GM12878 (cell line): Measurements from ENCODE around the gene LAMP1. TPM values are rescaled to one million over a fixed set of nuclear protein-coding genes. Genes with fewer than 3 reads are reported as not detected.

ENCODE experiments used
- ATF7 ChIP-seq: fragments of 450-650 bp; IDR thresholded peaks from 2 replicates; pipeline ENCODE4 v1.6.1; 2016; ENCODE audit warnings: low read depth, mild to moderate bottlenecking
- CEBPZ ChIP-seq: fragments of 150-350 bp; IDR thresholded peaks from 2 replicates; pipeline ENCODE4 v1.6.1; 2016; ENCODE audit warnings: low read depth, low read length
- CREB1 ChIP-seq: IDR thresholded peaks from 2 replicates; pipeline ENCODE4 v1.6.1; 2012; ENCODE audit warnings: low read depth, mild to moderate bottlenecking, inconsistent platforms
- E2F4 ChIP-seq: IDR thresholded peaks from 2 replicates; pipeline ENCODE4 v1.6.1; 2012; ENCODE audit warnings: low read depth, low read length, improper control_type of control experiment
- MYB ChIP-seq: fragments of 150-350 bp; IDR thresholded peaks from 2 replicates; pipeline ENCODE4 v1.6.1; 2014; ENCODE audit warnings: mild to moderate bottlenecking, low read depth, low read length, borderline replicate concordance
- PML ChIP-seq: IDR thresholded peaks from 2 replicates; pipeline ENCODE4 v1.6.1; 2012; ENCODE audit warnings: low read length, inconsistent platforms
- RUNX3 ChIP-seq: IDR thresholded peaks from 2 replicates; pipeline ENCODE4 v1.6.1; 2012; ENCODE audit warnings: low read length, inconsistent platforms
- polyA plus RNA-seq, 11 experiments: library from polyadenylated mRNA; depleted of rRNA in 4 of 11; unstranded in 6 of 11; stranded (reverse) in 5 of 11; fragments of >200 nt; fragmentation: Nextera tagmentation in 4 of 11; fragmentation: Illumina TruSeq in 1 of 11; extraction: Ambion mirVana in 4 of 11; extraction: Trizol in 1 of 11; gene quantifications; 1 replicate in 1 of 11; 2 replicates in 10 of 11; pipeline versions ENCODE4 v1.2.1 to v1.2.3, GENCODE V29; 2011 to 2016; ENCODE audit warnings: inconsistent platforms in 2 of 11, missing spikeins in 2 of 11, low read depth in 1 of 11
- total RNA-seq, 4 experiments: library from RNA; depleted of rRNA in 3 of 4; stranded (reverse); fragments of >200 nt in 3 of 4; fragmentation: Illumina TruSeq in 1 of 4; extraction: Trizol in 1 of 4; gene quantifications; 2 replicates each; pipeline versions ENCODE4 v1.2.1 to v1.2.3, GENCODE V29; 2013 to 2021
- TF ChIP-seq, protein P1 (sequence below): fragments of 450-650 bp; IDR thresholded peaks from 2 replicates; pipeline ENCODE4 v1.6.1; 2017; ENCODE audit warnings: mild to moderate bottlenecking, low read depth, inconsistent platforms; ENCODE audit not compliant: poor library complexity, severe bottlenecking
- TF ChIP-seq, protein P2 (sequence below): IDR thresholded peaks from 2 replicates; pipeline ENCODE4 v1.6.1; 2011; ENCODE audit warnings: low read depth, low read length, improper control_type of control experiment, borderline replicate concordance

The LAMP1 gene
- total and polyA plus RNA-seq, 10 of the 15 experiments (the other 5 are each of a cell fraction or from before 2014, with no cell fraction given): 2.5 to 83.0 (median 32.7) TPM

DNA sequence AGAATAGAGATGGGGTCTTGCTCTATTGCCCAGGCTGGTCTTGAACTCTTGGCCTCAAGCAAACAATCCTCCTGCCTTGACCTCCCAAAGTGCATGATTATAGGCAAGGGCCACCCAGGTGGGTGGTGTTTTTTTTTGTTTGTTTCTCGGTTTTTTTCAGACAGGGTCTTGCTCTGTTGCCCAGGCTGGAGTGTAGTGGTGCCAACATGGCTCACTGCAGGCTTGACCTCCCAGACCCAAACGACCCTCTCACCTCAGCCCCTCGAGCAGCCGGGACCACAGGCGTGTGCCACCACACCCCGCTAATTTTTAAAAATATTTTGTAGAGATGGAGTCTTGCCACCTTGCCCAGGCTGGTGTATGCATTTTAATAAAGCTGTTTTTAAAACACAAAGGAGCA, 52.0 kb downstream of the LAMP1 start (continued):
- TF ChIP-seq E2F4 (no peak), PML (no peak), CREB1 (no peak), MYB (no peak), RUNX3 (no peak), ATF7 (no peak), CEBPZ (no peak)
- TF ChIP-seq, protein P1, sequence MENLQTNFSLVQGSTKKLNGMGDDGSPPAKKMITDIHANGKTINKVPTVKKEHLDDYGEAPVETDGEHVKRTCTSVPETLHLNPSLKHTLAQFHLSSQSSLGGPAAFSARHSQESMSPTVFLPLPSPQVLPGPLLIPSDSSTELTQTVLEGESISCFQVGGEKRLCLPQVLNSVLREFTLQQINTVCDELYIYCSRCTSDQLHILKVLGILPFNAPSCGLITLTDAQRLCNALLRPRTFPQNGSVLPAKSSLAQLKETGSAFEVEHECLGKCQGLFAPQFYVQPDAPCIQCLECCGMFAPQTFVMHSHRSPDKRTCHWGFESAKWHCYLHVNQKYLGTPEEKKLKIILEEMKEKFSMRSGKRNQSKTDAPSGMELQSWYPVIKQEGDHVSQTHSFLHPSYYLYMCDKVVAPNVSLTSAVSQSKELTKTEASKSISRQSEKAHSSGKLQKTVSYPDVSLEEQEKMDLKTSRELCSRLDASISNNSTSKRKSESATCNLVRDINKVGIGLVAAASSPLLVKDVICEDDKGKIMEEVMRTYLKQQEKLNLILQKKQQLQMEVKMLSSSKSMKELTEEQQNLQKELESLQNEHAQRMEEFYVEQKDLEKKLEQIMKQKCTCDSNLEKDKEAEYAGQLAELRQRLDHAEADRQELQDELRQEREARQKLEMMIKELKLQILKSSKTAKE: no peak
- TF ChIP-seq, protein P2, sequence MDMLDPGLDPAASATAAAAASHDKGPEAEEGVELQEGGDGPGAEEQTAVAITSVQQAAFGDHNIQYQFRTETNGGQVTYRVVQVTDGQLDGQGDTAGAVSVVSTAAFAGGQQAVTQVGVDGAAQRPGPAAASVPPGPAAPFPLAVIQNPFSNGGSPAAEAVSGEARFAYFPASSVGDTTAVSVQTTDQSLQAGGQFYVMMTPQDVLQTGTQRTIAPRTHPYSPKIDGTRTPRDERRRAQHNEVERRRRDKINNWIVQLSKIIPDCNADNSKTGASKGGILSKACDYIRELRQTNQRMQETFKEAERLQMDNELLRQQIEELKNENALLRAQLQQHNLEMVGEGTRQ: no peak
